NCI-H2227 (cell line): ENCODE measurements around the gene SERGEF.
A peak's percentile ranks its signal among the peaks of the same experiment; 100 is the strongest.

Experiments
- DNase-seq: peaks from one replicate; lab custom pipeline; 2025; ENCODE audit not compliant: unreplicated experiment; lab: John Stamatoyannopoulos, UW

Gene SERGEF

DNA sequence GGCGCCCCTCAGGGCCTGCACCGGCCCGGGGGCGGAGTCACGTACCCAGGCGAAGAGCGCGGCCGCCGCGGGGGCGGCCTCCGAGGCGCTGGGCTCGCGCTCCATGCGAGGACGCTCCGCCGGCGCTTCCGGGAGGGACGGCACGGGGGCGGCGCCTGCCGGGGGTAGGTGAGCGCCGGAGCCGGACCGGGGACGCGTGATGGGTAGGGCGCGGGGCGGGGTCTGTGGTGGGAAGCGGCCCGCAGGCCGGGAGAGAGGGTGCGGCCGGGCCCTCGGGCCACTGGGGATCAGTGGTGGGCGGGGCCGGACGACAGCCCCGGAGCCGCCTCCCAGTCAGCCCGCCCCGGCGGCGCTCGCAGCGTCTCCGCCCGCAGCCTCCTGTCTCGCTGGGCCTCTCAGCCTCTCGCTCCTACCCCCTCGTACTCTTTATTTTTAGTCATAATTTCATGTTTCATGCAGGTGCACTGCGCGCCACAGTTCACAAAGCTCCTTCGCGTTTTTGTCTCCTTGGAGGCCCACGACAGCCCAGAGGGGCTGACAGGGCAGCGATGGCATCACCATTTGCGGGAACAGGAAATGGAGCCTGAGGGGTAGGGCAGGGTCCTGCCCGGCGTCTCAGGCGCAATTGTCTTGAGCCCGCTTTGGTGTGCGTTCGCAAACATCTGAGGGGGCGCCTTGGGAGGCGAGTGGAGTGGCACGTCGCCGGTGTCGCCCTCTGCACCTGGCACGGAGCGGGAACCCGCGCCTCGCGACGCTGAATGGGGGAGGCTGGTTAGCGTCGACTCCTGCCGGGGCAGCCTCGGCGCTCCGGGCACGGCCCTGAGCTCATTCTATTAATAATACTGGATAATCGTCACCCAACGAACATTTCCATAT is at the start of gene SERGEF:
Gene SERGEF, minus strand, starts transcription at position 142 of the 876 bp plus-strand sequence. Its CDS starts 37 bp downstream, at position 105.
- peak; percentile 97 for DNase-seq

DNA sequence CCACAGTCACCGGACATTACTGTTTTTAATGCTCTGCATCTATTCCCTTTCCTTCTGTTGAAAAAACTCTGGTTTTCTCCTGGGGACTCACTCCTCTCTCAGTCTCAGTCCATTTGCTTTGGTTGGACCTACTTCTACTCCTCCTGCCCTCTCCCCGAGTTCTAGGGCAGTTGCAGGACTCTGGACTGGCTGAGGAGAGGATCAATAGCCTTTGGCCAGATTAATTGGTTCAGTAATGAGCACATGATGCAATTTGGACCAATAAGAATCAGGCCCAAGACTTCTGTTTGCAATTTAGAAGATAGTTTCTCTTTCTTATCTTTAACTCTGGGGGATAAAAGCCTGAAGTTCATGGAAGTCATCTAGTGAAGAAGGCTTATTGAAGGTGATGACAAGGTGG is 48.5 kb upstream of the SERGEF start:
- no peak for DNase-seq

DNA sequence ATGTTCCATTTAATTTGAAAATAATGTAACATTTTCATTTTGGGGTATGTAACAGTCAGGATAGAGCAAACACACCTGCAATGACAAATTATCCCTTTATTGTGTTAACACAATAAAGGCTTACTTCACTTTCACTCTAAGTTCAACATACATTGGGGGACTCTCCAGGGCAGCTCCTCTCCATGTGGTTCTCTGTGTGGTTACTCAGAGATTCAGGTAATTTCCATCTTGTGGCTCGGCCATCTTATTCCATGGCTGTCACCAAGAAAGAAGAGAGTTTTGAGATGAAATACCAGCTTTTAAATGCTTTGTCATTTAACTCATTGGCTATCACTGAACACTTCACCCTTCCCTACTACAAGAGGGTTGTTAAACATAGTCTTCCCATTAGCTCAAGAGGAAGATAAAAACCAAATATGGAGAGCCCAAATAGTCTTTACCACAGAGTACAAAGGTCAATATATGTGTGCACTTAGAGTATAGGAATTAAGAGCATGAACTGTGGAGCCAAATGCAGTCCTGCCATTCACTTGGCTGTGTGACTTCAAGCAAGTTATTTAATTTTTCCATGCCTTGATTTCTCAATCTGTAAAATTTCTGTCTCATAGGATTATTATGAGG is 43.8 kb upstream of the SERGEF start:
- no peak for DNase-seq

DNA sequence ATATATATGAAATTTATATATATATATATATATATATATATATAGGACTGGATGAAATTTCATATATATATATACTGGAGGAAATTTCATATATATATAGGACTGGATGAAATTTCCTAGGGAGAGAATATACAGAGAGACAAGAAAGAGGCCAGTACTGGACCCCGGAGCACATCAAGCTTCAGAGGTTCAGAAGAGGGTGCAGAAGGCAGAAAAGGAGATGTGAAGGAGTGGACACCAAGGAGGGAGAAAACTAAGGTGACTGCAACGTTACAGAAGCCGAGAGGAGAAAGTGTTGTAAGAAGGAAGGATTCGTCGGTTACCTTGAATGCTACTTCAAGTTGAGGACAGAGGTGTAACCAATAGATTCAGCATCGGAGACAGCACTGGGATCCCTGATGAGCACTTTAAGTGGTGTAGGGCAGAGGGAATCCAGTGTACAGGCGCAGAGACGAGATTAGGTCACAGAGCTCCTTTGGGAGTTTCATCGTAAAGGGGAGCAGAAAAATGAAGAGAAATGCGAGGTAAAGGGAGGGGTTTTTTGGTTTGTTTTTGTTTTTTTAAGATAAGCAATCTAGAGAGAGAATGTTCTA is 41.8 kb upstream of the SERGEF start:
- no peak for DNase-seq

DNA sequence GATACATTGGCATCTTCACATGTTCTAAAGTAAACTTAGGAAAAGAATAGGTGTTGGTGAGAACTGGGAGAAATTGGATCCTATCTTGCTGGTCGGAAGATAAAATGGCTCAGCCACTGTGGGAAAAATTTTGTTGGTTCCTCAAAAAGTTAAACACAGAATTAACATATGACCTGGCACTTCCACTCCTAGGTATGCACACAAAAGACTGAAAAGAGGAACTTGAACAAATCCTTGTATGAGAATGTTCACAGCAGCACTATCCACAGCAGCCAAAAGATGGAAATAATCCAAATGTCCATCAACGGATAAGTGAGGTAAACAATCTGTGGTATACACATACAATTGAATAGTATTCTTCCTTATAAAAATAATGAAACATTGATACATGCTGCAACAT is 38.0 kb upstream of the SERGEF start:
- no peak for DNase-seq

DNA sequence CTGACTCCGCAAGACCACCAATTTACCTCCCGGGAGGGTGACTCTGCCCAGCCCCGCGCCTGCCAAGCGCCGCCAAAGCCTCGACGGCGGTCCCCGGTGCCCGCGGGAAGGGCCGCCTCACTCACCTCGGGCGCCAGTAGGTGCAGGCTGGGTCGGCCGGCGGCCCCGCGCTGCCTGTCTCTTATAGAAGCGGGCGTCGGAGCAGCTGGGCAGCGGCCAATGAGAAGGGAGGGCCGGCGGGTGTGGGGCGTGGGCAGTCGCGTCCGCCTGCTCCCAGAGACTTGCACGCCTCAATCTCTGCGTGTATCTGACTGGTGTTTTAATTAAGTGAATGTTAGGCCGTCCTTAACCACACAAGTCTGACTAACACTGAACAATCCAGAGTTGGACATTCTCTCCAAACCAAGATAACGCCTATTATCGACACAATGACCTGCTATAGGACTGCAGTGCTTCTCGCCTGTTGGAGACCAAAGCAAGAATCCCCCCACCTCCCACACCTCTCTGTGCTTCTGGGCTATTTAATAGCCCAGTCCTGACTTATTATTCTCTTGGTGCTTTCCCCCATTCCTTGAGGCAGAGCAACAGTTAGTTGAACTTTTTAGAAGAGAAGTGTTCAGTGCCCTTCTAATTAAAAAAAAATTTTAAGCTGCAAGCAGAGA is 33.4 kb upstream of the SERGEF start, which contains the start of gene TPH1:
Gene TPH1, minus strand, starts transcription at position 154 of the 662 bp plus-strand sequence. CDS start 5,507 bp downstream, outside the sequence.
- peak; percentile 67 for DNase-seq

DNA sequence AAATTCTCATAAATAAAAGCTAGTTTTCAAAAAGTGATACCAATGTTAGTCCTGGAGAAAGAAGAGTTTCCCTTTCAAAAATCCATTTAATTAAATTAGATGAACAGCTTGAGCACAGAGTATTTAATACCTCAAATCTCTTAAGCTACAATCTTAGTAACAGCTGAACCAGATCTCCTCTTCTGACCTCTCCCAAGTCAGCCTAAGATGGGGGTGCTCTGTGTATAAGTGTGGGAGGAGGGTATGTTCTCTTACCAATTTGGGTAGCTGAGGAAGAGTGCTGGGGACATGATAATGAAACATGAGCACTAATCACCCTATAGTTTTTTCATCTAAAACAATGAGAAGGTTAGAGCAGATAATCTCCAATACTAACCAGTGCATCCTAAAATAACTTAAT is 23.6 kb upstream of the SERGEF start:
- no peak for DNase-seq

DNA sequence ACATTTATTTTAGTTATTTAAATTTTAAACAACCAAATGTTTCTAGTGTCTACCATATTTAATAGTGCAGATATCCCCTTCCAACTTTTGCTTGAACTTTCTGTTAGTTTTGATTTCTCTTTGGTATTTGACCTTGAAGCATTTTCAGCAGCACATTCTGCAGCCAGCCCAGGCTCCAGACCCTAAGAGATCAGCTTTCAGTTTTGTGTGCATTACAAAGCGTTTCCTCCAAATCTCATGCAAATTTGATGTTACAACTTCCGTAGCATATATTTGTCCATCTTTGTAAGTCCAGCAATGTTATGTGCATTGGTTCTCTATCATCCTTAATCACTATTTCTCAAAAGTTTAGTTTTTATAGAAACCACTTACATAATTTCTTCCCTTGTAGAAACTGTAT is 14.6 kb upstream of the SERGEF start:
- DNase-seq = no peak

DNA sequence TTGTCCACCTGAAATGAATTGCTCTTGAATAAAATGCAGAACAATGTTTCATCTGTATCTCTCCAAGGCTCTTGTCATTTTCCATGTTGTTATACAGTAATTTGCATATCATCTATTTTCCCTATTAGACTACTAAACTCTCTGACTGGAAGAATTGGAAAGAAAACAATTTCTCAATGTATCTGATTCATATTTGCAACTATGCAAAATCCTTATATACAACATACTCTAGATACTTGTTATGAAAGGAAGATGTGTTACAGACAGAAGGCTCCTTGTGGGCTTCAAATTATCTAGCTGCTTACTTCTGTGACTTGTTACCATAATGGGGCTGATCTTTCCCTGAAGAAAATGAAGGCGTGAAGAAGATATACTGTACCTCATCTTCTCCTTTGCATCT is 9.6 kb upstream of the SERGEF start:
- DNase-seq = no peak

DNA sequence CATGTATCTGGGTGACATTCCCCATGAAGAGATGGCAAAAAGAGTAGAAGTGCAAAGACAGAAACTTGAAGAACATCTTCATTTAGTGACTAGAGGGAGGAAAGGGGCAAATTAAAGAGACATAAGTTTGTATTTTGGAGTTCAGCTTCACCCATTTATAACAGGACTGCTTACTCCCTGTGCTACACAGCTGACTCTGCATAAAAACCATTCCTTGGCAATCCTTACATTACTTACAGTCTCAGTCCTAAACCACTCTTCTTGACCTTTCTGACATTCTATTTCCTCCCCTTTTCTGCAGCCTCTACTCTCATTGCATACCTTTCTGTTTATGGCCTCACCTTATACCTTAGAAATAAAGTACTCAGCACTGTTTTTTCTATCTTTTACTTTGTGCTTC is 6.8 kb upstream of the SERGEF start:
- DNase-seq = no peak

DNA sequence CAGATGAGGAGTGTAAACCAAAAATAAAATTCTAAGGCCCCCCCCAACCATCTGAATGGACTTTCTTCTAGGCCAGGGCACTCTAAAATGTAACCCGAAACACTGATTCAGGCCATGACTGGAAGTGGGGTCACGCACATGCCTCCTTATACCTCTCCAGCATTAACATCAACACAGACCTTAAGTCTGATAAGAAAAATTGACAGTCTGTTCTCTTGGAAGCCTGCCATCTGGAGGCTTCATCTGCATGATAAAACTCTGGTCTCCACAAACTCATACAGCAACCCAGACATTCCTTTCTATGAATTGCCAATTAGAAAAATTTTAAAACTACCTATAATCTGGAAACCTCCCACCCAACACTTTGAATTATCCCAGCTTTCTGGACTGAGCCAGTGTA is 3.9 kb upstream of the SERGEF start:
- no peak for DNase-seq

DNA sequence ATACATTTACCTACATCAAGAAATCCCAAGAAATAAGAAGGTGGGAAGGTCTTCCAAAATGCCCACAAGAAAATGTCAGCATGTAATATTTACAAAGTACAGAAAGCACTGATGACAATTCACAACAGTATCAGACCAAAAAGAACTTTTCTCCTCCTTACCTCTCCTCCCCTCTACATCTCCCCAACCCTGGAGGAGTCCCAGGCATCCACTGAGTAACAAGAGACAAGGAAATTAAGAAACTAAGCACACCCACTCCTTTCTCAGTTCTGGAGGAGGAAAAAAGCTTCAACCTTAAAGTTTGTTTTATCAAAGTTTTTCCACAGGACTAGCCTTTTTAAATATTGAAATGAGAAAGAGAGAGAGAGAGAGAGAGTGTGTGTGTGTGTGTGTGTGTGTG is 2.0 kb upstream of the SERGEF start:
- DNase-seq = no peak

DNA sequence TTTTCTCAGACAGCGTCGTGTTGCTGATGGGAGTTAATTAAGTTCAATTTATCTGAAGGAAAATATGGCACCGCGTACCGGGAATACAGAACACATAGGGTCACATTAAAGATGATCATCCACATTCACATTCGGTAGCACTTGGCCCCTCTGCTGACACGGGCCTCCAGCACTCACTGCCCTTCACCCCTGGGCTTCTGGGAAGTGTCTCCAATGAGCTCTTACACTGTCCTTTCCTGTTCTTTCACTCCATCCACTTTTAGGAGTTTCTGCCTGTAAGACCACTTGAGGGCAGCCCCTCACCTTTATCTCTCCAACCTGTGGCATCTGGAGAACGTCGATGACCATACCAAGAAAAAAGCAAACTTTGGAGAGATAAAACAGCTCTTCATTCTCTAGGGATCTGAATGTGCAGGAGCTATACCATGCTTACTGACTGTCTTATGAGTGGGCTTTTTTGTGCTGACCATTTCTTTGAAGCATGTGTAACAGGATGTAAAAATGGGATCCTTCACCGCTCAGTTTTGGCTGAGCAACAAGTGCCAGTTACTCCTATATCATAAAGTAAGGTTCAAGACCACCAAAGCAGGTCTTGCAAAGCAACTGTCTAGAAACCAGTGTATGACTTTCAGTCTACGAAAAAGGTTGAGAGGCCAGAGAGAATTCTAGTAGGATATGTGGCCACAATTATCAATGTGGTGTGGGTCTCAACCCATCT is 1.1 kb upstream of the SERGEF start:
- DNase-seq = no peak

DNA sequence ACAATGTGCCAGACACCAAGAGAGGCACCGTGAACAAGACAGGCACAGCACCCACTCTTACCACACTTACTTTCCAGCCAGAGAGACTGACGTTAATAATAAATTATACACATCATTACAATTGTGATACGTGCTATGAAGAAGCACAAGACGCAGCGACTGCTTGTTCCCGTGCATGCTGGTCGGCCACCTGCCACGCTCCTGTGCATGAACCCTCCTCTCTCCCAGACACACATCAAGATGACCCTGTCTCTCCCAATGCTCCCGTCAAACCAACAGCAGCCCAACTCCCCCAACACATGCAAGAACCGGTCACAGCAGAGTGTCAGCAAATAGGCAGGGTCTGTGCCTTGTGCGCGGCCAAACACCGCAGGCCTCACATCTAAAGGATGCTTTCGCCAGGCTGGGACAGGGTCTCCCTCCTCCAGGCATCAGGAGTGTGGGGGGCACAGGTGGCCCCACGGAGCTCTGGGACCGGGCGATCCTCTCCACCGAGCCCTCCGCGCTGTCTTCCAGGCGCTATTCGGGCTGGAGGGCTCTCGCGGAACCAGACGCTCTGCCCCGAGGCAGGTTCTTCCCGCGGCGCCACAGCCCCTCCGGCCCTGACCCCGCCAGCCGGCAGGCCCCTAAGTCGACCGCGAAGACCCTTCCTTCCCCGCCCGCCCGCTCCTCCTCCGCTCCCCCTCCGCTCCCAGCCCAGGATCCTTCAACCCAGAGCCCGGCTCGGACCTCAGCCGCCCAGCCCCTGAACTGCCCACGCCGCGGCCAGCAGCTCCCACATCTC is 533 bp downstream of the SERGEF start:
- peak; percentile 55 for DNase-seq

DNA sequence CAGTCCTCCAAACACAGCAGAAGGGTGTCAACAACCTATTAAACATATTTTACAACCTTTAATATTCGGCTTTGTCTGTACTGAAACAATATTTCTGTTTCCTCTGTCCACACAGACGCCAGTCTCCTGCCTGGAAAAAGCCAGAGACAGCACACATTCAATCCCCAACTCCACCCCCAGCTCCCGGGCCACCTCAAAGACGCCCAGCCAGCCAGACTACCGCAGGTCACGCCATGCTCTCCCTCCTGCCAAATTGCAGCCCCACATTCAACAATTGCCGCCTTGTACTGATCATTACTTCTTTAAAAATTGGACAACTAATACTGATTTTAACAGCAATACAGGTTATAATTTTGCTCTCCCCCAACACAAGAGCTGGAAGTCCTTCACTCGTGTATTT is 1.2 kb downstream of the SERGEF start:
- peak; percentile 12 for DNase-seq

DNA sequence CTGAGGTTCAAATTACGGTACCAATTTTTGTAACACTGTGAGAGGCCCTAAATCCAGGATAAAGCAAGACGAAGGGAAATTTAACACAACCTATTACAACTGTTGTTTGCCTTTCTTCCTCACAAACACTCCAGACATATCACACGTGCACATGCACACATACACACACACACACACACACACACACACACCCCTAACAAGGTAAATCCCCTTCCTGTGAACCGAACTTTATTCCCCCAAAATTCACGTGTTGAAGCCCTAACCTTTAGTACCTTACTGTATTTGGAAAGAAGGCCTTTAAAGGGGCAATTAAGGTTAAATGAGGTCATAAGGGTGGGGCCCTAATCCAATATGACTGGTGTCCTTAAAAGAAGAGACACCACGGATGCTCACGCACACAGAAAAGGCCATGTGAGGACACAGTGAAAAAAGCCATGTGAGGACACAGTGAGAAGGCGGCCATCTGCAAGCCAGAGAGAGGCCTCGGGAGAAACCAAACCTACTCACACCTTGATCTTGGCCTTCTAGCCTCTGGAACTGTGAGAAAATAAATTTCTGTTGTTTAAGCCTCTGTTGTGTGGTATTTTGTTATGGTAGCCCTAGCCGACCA is 1.8 kb downstream of the SERGEF start:
- peak; percentile 48 for DNase-seq

DNA sequence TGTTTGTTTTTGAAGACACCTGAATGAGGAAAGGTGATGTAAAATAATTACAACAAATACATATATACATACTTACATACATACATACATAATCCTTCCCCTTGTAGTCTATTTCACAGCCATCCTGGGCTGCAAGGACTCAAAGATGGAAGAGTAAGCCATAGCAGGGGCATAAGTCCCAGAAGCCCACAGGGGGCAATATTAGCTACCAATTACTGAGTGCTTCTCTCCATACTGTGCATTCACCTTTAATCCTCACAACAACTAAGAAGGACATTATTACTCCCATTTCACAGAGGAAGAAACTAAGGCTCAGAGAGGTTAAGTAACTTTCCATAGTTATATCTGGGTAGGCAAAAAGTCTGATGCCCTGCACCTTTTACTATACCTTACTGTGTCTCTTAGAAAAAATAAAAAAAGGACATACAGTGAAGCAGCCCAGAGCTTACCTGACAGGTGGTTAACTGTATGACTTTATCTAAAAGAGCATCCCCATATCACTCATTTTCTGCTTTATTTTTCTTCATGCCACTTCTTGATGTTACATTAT is 2.7 kb downstream of the SERGEF start:
- no peak for DNase-seq

DNA sequence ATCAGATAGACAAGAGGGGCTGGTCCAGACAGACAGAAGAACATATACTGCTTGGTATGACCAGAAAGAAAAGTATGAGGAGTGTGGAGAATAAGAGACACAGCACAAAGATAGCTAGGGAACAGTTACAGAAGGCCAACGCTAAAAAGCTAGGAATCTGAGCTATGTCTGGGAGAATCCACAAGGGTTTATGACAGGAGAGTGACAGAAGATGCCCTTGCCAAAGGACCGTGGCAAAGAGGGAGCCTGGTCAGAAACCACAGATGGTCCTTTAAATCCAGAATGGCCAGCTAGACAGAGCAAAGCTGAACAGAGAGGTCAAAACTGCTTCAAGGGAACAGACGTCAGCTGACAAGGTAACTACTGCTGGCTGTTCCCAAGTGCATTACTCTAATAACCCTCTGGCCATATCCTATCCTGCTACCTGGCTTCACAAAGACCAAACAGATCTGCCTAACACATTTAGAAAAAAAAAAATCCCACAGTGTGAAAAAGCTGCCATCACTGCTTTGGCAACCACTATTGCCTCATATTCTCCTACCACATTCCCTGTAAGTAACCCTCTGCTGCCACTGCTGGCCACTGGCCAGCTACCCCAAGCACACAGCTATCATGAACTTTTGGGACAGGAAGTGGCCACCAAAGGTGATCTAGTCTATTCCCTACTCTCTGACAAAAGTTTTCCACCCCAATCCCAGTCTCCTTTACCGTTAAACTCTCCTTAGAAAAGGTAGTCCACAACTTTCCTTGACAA is 7.3 kb downstream of the SERGEF start:
- no peak for DNase-seq

DNA sequence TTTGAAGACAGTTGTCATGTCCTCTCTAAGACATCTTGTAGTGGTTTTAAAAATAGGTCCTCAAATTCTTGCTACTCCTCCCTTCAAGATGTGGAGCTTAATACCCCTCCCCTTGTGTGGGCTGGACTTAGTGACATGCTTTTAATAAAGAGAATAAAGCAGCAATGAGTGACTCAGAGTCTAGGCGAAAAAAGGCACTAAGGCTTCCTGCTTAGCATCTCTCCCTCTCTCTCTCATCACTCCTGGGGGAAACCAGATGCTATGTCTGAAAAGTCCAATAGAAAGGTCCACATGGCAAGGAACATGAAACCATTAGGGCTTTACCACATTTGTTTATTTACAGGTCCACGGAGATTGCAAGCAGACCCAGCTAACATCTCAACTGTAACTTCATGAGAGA is 11.7 kb downstream of the SERGEF start:
- no peak for DNase-seq
